ENCODE measurements around the gene C1orf94. TPM values are rescaled to one million over a fixed set of nuclear protein-coding genes. Genes with fewer than 3 reads are reported as not detected.

Gene C1orf94
- total RNA-seq, 1 donor from 2014 or later = not detected

DNA sequence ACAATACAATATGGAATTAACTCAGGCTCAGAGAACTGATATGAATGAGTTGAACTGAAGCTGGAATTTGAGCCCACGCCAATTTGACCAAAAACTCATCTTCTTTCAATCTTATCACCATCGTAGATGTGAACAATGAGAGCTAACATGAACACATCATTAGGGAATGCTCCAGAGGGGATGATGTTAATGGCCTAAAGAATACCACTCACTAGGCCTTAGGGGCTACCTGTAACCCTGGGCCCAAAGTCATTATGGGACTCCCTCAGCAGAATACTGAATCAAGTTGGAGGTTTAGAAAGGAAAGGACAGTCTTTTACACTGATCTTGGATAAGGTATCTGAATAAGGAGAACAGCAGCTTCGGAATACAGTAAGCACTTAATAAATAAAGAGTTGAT is 73.6 kb downstream of the C1orf94 start:
- DNase-seq (ENCODE audit: low read depth) (no peak), FAIRE-seq (no peak)
- H3K36me3 ChIP-seq (ENCODE audit: control insufficient read depth, insufficient read depth, low read length) = no peaks in the 10 kb centered on the region
- H3K4me3 ChIP-seq (ENCODE audit: low read depth, low read length) = no peak overlapping the region
- H3K27me3 ChIP-seq (ENCODE audit: control insufficient read depth, insufficient read depth, low read length) = no peaks in the 10 kb centered on the region
- TF ChIP-seq, protein P1, sequence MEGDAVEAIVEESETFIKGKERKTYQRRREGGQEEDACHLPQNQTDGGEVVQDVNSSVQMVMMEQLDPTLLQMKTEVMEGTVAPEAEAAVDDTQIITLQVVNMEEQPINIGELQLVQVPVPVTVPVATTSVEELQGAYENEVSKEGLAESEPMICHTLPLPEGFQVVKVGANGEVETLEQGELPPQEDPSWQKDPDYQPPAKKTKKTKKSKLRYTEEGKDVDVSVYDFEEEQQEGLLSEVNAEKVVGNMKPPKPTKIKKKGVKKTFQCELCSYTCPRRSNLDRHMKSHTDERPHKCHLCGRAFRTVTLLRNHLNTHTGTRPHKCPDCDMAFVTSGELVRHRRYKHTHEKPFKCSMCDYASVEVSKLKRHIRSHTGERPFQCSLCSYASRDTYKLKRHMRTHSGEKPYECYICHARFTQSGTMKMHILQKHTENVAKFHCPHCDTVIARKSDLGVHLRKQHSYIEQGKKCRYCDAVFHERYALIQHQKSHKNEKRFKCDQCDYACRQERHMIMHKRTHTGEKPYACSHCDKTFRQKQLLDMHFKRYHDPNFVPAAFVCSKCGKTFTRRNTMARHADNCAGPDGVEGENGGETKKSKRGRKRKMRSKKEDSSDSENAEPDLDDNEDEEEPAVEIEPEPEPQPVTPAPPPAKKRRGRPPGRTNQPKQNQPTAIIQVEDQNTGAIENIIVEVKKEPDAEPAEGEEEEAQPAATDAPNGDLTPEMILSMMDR (IDR thresholded peaks at IDR 0.05; ENCODE audit: insufficient read depth, low read length, severe bottlenecking) = no peak

- no peak overlapping the region for H3K4me3 ChIP-seq (ENCODE audit: low read depth, low read length)
- DNase-seq (ENCODE audit: low read depth) = no peak
- no peaks in the 10 kb centered on the region for H3K27me3 ChIP-seq (ENCODE audit: control insufficient read depth, insufficient read depth, low read length)
- H3K36me3 ChIP-seq (ENCODE audit: control insufficient read depth, insufficient read depth, low read length) = no peaks in the 10 kb centered on the region
- peak; percentile 13 for FAIRE-seq
- TF ChIP-seq, protein P1 (IDR thresholded peaks at IDR 0.05; ENCODE audit: insufficient read depth, low read length, severe bottlenecking) = no peak
These were observed 85.5 kb downstream of the C1orf94 start for GRCh38 chr1:34262023-34262853.

DNA sequence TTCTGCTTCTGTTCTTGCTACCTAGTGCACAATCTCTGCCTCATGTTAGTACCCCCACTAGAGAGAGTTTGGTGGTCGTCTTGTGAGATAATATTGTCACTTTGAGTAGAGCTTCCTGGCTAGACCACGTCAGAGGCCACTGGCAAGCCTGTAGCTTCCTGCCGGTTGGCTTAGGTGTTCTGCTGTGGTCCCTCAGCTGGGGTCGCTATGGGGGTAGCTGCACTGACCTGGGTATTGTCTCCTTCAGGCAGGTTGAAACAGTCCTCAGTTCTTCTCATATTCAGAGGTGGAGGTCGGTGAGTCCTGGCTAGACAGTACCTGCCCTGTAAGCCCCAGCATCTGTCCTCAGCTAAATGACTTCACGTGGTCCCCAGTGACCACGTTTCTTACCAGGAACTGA is 86.2 kb downstream of the C1orf94 start:
- no peak for DNase-seq (ENCODE audit: low read depth)
- FAIRE-seq = peak; percentile 62
- Histone ChIP-seq H3K4me3 (ENCODE audit: low read depth, low read length) (no peak overlapping the region), H3K27me3 (ENCODE audit: control insufficient read depth, insufficient read depth, low read length) (no peaks in the 10 kb centered on the region), H3K36me3 (ENCODE audit: control insufficient read depth, insufficient read depth, low read length) (no peaks in the 10 kb centered on the region)
- TF ChIP-seq, protein P1 (IDR thresholded peaks at IDR 0.05; ENCODE audit: insufficient read depth, low read length, severe bottlenecking) = no peak

GRCh38 chr1:34263406-34263805 is 86.7 kb downstream of the C1orf94 start:
- DNase-seq (ENCODE audit: low read depth) (no peak), FAIRE-seq (no peak)
- H3K36me3 ChIP-seq (ENCODE audit: control insufficient read depth, insufficient read depth, low read length) = no peaks in the 10 kb centered on the region
- TF ChIP-seq, protein P1 (IDR thresholded peaks at IDR 0.05; ENCODE audit: insufficient read depth, low read length, severe bottlenecking) = no peak
- no peak overlapping the region for H3K4me3 ChIP-seq (ENCODE audit: low read depth, low read length)
- no peaks in the 10 kb centered on the region for H3K27me3 ChIP-seq (ENCODE audit: control insufficient read depth, insufficient read depth, low read length)

- FAIRE-seq = peak; percentile 43
- Histone ChIP-seq H3K27me3 (ENCODE audit: control insufficient read depth, insufficient read depth, low read length) (no peaks in the 10 kb centered on the region), H3K4me3 (ENCODE audit: low read depth, low read length) (no peak overlapping the region), H3K36me3 (ENCODE audit: control insufficient read depth, insufficient read depth, low read length) (no peaks in the 10 kb centered on the region)
- no peak for DNase-seq (ENCODE audit: low read depth)
- TF ChIP-seq, protein P1 (IDR thresholded peaks at IDR 0.05; ENCODE audit: insufficient read depth, low read length, severe bottlenecking) = no peak
These were observed 88.7 kb downstream of the C1orf94 start for GRCh38 chr1:34265396-34265795.
